GM12878 (cell line): ENCODE data around the gene DMXL2. TPM values are rescaled to one million over a fixed set of nuclear protein-coding genes. Genes with fewer than 3 reads are reported as not detected.

Experiments used
- ATAC-seq: fragments of 200-7000 bp; cut with Tn5 transposase; 3 replicates; pipeline ENCODE4 v1.9.1; 2020; ENCODE audit warnings: mild to moderate bottlenecking, moderate library complexity
- BruUV-seq: library from RNA; stranded (reverse); fragments of 400-500 nt; replicated peaks from 2 replicates; lab custom pipeline; 2021; lab: Mats Ljungman, UMichigan
- CTCF ChIA-PET: fragments of 300-600 bp; sonication (Branson Sonifier 250); formaldehyde crosslinking; extraction: SDS; loops from one replicate; lab custom pipeline; 2021; ENCODE audit warnings: inconsistent platforms; lab: Yijun Ruan, JAX
- POLR2A ChIA-PET: fragments of 350-600 bp; formaldehyde crosslinking; extraction: SDS; loops from one replicate; lab custom pipeline; 2021; ENCODE audit warnings: inconsistent platforms; lab: Charles Lee
- RAD21 ChIA-PET: fragments of 300-600 bp; sonication (Branson Sonifier 250); formaldehyde crosslinking; loops from one replicate; lab custom pipeline; 2023; ENCODE audit warnings: antibody characterized with exemption; ENCODE audit not compliant: unreplicated experiment; lab: Charles Lee
- SMC1A ChIA-PET: fragments of 300-600 bp; sonication (Branson Sonifier 250); formaldehyde crosslinking; loops from one replicate; lab custom pipeline; 2023; ENCODE audit not compliant: unreplicated experiment, uncharacterized antibody; lab: Charles Lee
- DNase-seq: peaks from one replicate; pipeline ENCODE4 v3.0.0-alpha.2; 2011; ENCODE audit warnings: low read depth, low spot score
- FAIRE-seq: peaks from 3 replicates; lab custom pipeline; 2011; peaks lifted over from hg19 to GRCh38; lab: Jason Lieb, UNC
- H2AFZ ChIP-seq: 2 replicates; pipeline ENCODE4 v1.6.0; 2011; ENCODE audit warnings: low read depth, low read length, control low read depth; ENCODE audit not compliant: control insufficient read depth
- H3K27ac ChIP-seq: 2 replicates; pipeline ENCODE4 v1.5.1; 2011; ENCODE audit warnings: control low read depth; ENCODE audit not compliant: control insufficient read depth, insufficient read depth
- H3K27me3 ChIP-seq, 2 experiments: replicated peaks in 1 of 2; 2 replicates each; pipeline versions ENCODE4 v1.6.0 to v1.6.1; 2011; ENCODE audit warnings: low read length in 1 of 2; ENCODE audit not compliant: control insufficient read depth in 2 of 2, insufficient read depth in 2 of 2
- H3K36me3 ChIP-seq, 2 experiments: 2 replicates each; pipeline ENCODE4 v1.5.1; 2011; ENCODE audit warnings: low read length in 1 of 2; ENCODE audit not compliant: control insufficient read depth in 2 of 2, insufficient read depth in 2 of 2
- H3K4me1 ChIP-seq: 2 replicates; pipeline ENCODE4 v1.6.1; 2011; ENCODE audit warnings: mild to moderate bottlenecking, low read length, moderate library complexity, mixed read lengths; ENCODE audit not compliant: control insufficient read depth, insufficient read depth
- H3K4me2 ChIP-seq: 2 replicates; pipeline ENCODE4 v1.6.0; 2011; ENCODE audit warnings: control low read depth; ENCODE audit not compliant: control insufficient read depth, insufficient read depth
- H3K4me3 ChIP-seq: fragments of 200-600 bp; sonication (generic); 2 replicates; pipeline ENCODE4 v1.5.1; 2016
- H3K79me2 ChIP-seq: 2 replicates; pipeline ENCODE4 v1.6.0; 2011; ENCODE audit warnings: low read length; ENCODE audit not compliant: control insufficient read depth, insufficient read depth
- H3K9ac ChIP-seq: 2 replicates; pipeline ENCODE4 v1.8.0; 2011; ENCODE audit warnings: low read length, control low read depth, mixed read lengths; ENCODE audit not compliant: control insufficient read depth, insufficient read depth
- H3K9me3 ChIP-seq: replicated peaks from 3 replicates; pipeline ENCODE4 v1.5.1; 2011; ENCODE audit warnings: mild to moderate bottlenecking, low read length; ENCODE audit not compliant: control insufficient read depth, insufficient read depth
- H4K20me1 ChIP-seq: 2 replicates; pipeline ENCODE4 v1.6.0; 2011; ENCODE audit not compliant: control insufficient read depth, insufficient read depth
- ASH2L ChIP-seq: fragments of 300-600, 200-600 bp; sonication (generic); IDR thresholded peaks from 2 replicates; pipeline ENCODE4 v1.6.1; 2017; ENCODE audit warnings: low read depth, mild to moderate bottlenecking, borderline replicate concordance
- BHLHE40 ChIP-seq, 2 experiments: fragments of 450-650 bp in 1 of 2; IDR thresholded peaks; 2 replicates each; pipeline ENCODE4 v1.6.1; 2011 to 2017; ENCODE audit warnings: low read depth in 2 of 2, borderline replicate concordance in 1 of 2, improper control_type of control experiment in 1 of 2, low read length in 1 of 2, mild to moderate bottlenecking in 1 of 2
- FOXK2 ChIP-seq: fragments of 450-650 bp; IDR thresholded peaks from 2 replicates; pipeline ENCODE4 v1.6.1; 2017; ENCODE audit warnings: mild to moderate bottlenecking, moderate library complexity
- GATAD2B ChIP-seq: fragments of 450-650 bp; conservative IDR thresholded peaks from 2 replicates; pipeline ENCODE4 v1.6.1; 2017; ENCODE audit warnings: low read depth, mild to moderate bottlenecking, moderate library complexity
- NFIC ChIP-seq: IDR thresholded peaks from 2 replicates; pipeline ENCODE4 v1.6.1; 2012; ENCODE audit warnings: low read depth, mild to moderate bottlenecking, inconsistent platforms, low read length, moderate library complexity
- NFXL1 ChIP-seq: fragments of 450-650 bp; IDR thresholded peaks from 2 replicates; pipeline ENCODE4 v1.6.1; 2017; ENCODE audit warnings: antibody characterized with exemption, mild to moderate bottlenecking, borderline replicate concordance
- RAD51 ChIP-seq: fragments of 450-650 bp; IDR thresholded peaks from 2 replicates; pipeline ENCODE4 v1.6.1; 2016; ENCODE audit warnings: moderate library complexity, mild to moderate bottlenecking, inconsistent platforms
- RELB ChIP-seq: fragments of 450-650 bp; IDR thresholded peaks from 2 replicates; pipeline ENCODE4 v1.6.1; 2017; ENCODE audit warnings: low read depth, mild to moderate bottlenecking, moderate library complexity
- SMC3 ChIP-seq: IDR thresholded peaks from 2 replicates; pipeline ENCODE4 v1.6.1; 2011; ENCODE audit warnings: low read length, improper control_type of control experiment, borderline replicate concordance
- STAT1 ChIP-seq: fragments of 450-650 bp; conservative IDR thresholded peaks from 2 replicates; pipeline ENCODE4 v1.6.1; 2014; ENCODE audit warnings: antibody characterized with exemption, mild to moderate bottlenecking
- TCF7 ChIP-seq: IDR thresholded peaks from 2 replicates; pipeline ENCODE4 v1.6.1; 2014; ENCODE audit warnings: antibody characterized with exemption, borderline replicate concordance
- ZBTB33 ChIP-seq: fragments of 450-650 bp; IDR thresholded peaks from 2 replicates; pipeline ENCODE4 v1.6.1; 2017; ENCODE audit warnings: mild to moderate bottlenecking
- ZNF622 ChIP-seq: fragments of 450-650 bp; IDR thresholded peaks from 2 replicates; pipeline ENCODE4 v1.6.1; 2017; ENCODE audit warnings: mild to moderate bottlenecking, inconsistent platforms
- WGBS: methylation state at CpG from one replicate; pipeline ENCODE4 v1.1.6; 2016; ENCODE audit warnings: low lambda C conversion rate; ENCODE audit not compliant: insufficient replicate concordance, insufficient coverage; ENCODE audit errors: missing lambda C conversion rate; 5-methylcytosine and 5-hydroxymethylcytosine counted together
- in situ Hi-C: fragments of 300-500 bp; cut with MboI; formaldehyde crosslinking; loops from 9 replicates; pipeline ENCODE4 v1.14.3; 2018; ENCODE audit warnings: mixed read lengths
- intact Hi-C: fragments of 100-400 bp; cut with micrococcal nuclease; formaldehyde crosslinking; loops from one replicate; pipeline ENCODE4 v1.14.2; 2022; ENCODE audit not compliant: unreplicated experiment
- polyA plus RNA-seq, 11 experiments: library from polyadenylated mRNA; depleted of rRNA in 4 of 11; unstranded in 6 of 11; stranded (reverse) in 5 of 11; fragments of >200 nt; fragmentation: Nextera tagmentation in 4 of 11; fragmentation: Illumina TruSeq in 1 of 11; extraction: Ambion mirVana in 4 of 11; extraction: Trizol in 1 of 11; gene quantifications; 1 replicate in 1 of 11; 2 replicates in 10 of 11; pipeline versions ENCODE4 v1.2.1 to v1.2.3, GENCODE V29; 2011 to 2016; ENCODE audit warnings: inconsistent platforms in 2 of 11, missing spikeins in 2 of 11, low read depth in 1 of 11
- total RNA-seq, 4 experiments: library from RNA; depleted of rRNA in 3 of 4; stranded (reverse); fragments of >200 nt in 3 of 4; fragmentation: Illumina TruSeq in 1 of 4; extraction: Trizol in 1 of 4; gene quantifications; 2 replicates each; pipeline versions ENCODE4 v1.2.1 to v1.2.3, GENCODE V29; 2013 to 2021
- TF ChIP-seq, protein P1 (sequence below): IDR thresholded peaks from 2 replicates; pipeline ENCODE4 v1.6.1; 2012; ENCODE audit warnings: low read depth, low read length, improper control_type of control experiment

DMXL2 gene
- total and polyA plus RNA-seq, 10 of the 15 experiments (the other 5 are each of a cell fraction or from before 2014, with no cell fraction given): 8.5 to 32.1 (median 22.0) TPM

GRCh38 chr15:51561271-51561670 is 61.3 kb downstream of the DMXL2 start:
- ChIA-PET SMC1A (no interaction called here), RAD21 (no interaction called here), CTCF (no interaction called here), POLR2A (no interaction called here)
- intact Hi-C loops: no loop called here
- H3K9me3 ChIP-seq: no peaks in the 10 kb centered on the region
- H3K79me2 ChIP-seq: no peaks in the 10 kb centered on the region
- no peak overlapping the region for H3K27ac ChIP-seq
- no peak overlapping the region for H2AFZ ChIP-seq
- no peaks in the 10 kb centered on the region for H3K4me1 ChIP-seq
- no peak overlapping the region for H3K4me3 ChIP-seq
- no TSS peak for BruUV-seq
- no peaks in the 10 kb centered on the region for H4K20me1 ChIP-seq
- TF ChIP-seq ZNF622 (no peak), ASH2L (no peak), RELB (no peak), GATAD2B (no peak), ZBTB33 (no peak), BHLHE40 (IDR thresholded peaks at IDR 0.05; ENCODE audit: borderline replicate concordance in 1 of 2, low read depth in 2 of 2, low read length in 1 of 2) (no peak), NFXL1 (no peak), NFIC (no peak), FOXK2 (no peak), STAT1 (no peak), TCF7 (no peak), RAD51 (no peak), SMC3 (no peak)
- TF ChIP-seq, protein P1, sequence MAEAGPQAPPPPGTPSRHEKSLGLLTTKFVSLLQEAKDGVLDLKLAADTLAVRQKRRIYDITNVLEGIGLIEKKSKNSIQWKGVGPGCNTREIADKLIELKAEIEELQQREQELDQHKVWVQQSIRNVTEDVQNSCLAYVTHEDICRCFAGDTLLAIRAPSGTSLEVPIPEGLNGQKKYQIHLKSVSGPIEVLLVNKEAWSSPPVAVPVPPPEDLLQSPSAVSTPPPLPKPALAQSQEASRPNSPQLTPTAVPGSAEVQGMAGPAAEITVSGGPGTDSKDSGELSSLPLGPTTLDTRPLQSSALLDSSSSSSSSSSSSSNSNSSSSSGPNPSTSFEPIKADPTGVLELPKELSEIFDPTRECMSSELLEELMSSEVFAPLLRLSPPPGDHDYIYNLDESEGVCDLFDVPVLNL: no peak
- no peaks in the 10 kb centered on the region for H3K36me3 ChIP-seq
- H3K9ac ChIP-seq: no peak overlapping the region
- H3K4me2 ChIP-seq: no peak overlapping the region
- 91% methylated on average over 5 of the region's 5 CpGs for WGBS
- no peak for ATAC-seq
- H3K27me3 ChIP-seq: no peaks in the 10 kb centered on the region
- FAIRE-seq: no peak
- no peak for DNase-seq
- in situ Hi-C loops: no loop called here
